GM18858 (cell line): ENCODE data around the gene TGFBR1.
A peak's percentile ranks its signal among the peaks of the same experiment; 100 is the strongest.

Experiments used
- ATAC-seq: cut with Tn5 transposase; IDR thresholded peaks from one replicate; pipeline ENCODE4 v1.9.1; 2021; ENCODE audit not compliant: unreplicated experiment

Gene TGFBR1

DNA sequence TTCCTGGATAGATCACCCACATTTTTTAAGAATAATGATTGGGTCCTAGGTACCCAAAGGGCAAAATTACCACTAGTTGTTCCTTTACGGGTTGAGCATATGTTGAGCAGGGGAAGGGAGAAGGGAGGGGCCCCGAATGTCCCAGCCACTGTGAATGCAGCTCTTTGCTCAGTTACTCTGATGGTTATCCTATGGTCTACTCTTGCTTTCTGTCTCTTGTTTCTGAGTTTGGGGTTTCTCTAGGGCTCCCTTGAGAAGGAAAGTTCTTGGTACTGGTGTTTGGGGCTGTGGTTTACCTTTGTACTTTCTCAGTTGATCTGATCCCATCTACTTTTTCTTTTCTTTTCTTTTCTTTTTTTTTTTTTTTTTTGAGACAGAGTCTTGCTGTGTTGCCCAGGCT is 61.2 kb downstream of the TGFBR1 start:
- no peak for ATAC-seq

DNA sequence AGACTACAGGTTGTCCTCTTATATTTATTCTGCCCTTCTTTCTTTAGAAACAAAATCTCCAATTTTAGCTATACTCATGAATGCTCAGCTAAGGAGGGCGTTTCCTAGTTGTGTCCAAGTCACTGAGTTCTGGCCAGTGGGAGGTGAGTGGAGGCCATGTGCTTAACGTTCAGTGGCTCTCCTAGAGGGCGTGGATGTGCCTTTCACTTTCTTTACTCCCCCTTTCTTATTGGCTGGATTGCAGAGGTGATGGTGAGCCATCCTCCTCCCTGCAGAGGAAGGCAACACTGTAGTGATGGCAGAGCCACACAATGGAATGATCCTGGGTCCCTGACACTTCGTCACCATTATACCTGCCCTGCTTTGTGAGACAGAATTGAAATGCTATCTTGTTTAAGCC is 62.2 kb downstream of the TGFBR1 start:
- no peak for ATAC-seq

DNA sequence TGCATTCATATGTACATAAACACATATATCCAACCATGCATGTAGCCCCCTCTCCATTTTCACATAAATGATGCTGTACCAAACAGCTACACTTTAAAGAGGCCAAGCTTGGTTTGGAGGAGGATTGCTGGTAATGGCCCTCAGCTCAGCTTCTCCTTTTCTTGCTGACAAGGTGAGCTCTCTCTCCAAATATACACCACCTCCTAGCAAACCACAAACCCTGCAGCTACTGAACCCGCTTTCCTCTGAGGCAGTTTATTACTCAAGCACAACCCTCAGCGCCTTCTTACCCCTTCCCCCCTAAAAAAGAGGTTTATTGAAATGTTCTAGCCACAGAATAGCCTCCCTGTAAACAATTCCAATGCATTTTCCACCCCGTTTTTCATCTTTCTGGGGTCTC is 62.8 kb downstream of the TGFBR1 start:
- ATAC-seq = no peak

DNA sequence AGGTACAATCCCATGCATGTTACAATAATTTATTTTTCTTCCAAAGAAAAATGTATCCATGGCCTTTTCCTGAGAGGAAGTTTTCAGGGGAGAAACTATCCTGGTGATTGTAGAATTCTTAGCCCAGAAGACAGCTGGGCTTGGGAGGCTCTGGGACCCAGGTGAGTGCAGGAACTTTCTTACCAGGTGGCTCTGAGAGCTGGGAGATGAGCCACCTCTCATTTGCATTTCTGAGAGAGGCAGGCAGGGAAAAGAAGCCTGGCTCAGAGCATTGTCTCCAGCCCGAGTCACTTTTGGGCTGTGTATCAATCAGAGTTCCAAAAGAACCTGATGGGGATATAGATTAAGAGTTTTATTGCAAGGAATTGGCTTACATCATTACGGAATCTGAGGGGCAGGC is 64.2 kb downstream of the TGFBR1 start:
- no peak for ATAC-seq

DNA sequence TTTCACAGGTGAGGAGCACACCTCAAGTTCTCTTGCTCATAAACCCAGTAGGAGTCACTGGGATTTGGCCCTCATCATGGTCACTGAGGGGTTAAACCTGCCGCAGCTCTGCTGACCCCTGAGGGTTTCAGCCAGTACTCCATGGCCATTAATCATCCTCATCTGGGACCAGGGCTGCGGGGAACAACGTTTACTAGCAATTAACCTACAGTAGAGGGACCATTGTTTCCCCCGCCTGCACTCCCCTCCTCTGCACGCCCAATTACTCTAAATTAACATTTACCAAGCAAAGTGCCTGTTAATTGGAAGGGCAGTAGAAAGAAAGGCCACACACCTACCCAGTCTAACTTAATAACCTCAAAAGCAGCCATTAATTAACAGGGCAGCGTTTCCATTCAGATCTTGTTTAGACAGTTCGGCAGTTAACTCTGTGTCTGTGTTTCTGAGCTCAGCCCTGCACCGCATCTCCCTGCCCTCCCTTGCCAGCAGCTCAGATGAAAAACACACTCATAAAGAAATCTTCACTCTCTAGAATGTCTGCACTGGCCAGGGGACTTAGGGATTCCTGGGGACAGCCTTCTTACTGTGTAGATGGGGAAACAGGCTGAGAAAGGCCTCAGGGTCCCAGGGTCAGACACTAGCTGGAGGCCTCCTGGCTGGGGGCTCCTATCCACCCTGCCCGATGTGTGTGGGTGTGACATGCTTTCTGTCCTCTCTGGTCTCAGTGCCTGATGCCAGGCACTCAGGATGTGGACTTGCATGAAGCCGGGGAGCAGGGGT is 65.3 kb downstream of the TGFBR1 start:
- ATAC-seq = no peak

DNA sequence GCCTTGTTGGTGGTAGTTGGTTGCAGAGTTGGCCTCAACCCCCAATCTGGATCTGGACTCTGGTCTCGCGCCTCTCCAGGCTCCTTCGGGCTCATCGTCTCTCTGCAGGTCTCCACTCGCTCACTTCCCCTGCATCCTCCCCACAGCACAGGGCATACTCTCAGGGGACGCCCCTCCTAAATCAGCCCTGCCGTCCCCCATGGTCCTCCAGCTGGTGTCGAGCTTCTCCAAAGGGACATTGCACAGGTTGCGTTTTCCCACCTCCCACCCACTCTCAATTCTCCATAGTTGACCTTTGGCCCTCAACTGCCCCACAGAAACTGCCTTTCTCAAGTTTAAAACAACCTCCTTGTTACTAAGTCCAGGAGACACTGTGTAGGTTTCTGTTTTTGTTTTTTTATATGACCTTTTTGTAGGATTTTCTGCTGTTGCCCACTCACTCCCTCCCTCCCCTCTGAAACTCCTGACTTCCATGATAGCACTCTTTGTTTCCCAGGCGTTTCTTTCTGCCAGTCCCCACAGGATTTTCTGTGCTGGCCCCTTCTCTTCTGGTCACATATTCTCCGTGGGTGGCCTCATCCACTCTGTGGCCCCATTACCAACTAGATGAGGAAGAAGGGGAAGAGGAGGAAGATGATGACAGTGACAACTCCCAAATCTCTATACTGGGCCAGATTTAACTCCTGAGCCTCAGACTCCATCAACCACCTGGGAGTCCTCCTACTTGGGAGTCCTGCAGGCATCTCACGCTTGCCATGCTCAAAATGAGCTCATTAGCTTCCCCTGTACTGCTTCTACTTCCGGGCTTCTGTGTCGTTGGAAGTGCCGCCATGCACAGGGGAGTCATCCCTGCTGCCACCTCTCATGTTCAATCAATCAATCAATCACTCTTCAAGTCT is 66.6 kb downstream of the TGFBR1 start:
- no peak for ATAC-seq

DNA sequence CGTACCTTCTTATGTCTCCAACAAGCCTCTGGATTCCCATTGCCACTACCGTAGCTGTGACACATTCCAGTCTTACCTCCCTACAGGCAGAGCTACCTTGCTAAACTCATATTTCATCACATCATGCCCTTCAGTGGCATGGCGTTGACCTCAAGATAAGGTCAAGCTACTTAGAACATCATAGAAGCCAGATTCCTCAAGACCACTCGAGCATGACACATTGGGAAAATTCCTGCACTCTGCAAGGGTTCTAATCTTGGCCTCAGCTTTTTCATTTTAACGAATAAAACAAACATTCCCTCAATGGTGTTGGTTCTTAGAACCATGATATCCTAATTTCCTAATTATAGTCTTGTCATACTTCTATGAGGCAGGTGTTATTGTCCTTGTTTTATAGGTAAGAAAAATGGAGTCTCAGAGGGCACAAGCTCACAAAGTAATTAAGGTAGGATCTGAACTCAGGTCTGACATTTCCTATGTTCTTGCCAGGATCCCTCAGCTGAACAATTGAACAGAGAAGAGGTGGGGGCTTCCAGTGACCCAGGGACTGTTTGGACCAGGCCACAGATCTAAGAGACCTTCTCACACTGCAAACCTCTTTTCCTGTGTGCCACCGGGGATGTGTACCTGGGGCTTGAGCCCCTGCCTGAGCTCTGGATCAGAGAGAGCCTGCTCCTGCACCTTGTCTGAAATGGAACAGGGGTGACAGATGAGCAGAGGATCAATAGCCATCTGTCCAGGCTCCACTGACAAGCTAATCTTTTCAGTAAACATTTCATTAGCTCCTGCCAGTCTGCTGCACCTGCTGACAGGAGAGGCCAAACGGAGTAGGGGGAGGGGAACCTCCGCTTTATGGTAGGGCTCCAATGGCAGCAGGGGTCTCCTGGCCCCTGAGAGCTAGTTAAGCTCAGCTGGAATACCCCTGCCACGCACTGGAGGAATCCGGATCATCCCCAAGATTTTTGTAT is 67.5 kb downstream of the TGFBR1 start:
- ATAC-seq = no peak

DNA sequence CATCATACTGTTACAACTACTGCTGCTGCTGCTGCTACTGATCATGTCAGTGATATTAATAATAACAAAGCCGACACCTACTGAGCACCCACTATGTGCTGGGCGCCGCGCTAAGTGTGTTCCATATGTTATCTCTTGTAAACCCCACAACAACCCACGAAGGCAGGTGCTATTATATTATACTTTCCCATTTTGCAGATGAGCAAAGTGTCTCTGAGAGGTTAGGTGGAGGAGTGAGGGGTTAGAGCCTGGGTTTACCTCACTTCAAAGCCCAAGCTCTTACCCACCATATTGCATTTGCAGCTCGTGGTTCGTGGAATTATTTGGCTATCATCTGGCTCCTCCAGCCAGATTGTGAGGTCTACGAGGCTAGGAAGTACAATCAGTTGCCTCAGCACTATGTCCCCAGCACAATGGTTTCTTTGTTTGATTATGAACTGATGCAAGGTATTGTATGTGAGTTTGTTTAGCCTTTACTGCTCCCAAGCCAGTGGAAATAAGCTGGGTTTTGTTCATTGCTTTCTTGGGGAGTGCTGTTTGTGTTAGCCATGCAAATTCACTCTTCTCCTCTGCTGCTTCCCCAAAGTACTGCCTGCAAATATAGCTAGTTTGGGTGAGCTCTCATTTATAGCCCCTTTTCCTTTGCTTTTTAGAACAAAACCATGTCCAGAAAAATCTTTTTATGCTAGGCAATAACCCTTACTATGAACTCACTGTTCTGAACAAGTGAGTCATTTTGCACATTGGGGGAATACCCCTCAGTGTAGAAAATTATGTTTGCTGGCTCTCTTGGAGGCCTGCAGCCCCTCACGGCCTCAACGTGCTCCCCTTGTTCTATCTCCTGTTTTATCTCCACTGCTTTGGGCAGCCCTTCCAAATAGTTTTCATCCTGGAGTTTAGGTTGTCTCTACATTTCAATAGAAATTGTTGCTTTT is 68.9 kb downstream of the TGFBR1 start:
- peak; percentile 74 for ATAC-seq

DNA sequence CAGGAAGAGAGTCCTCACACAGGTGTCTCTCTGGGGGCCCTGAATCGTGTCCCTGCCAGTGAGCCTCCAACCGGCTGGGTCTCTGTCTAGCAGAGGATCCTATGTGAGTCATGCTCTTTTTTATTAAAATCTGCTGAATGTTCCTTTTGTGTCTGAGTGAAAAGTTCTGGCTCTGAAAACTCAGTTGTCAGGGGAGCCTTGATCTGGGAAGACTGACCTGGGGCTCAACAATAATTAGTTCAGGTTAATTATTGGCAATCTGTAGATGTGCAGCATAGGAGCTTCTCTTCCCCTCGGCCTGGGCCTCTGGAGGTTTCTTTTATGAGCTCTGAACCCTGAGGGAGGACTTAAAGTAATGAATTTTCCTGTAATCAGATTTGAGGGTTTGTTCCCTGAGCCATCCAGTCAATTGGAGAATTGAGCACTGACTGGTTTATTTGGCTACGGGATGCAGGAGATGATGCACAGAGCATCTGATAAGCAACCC is 71.7 kb downstream of the TGFBR1 start:
- no peak for ATAC-seq

DNA sequence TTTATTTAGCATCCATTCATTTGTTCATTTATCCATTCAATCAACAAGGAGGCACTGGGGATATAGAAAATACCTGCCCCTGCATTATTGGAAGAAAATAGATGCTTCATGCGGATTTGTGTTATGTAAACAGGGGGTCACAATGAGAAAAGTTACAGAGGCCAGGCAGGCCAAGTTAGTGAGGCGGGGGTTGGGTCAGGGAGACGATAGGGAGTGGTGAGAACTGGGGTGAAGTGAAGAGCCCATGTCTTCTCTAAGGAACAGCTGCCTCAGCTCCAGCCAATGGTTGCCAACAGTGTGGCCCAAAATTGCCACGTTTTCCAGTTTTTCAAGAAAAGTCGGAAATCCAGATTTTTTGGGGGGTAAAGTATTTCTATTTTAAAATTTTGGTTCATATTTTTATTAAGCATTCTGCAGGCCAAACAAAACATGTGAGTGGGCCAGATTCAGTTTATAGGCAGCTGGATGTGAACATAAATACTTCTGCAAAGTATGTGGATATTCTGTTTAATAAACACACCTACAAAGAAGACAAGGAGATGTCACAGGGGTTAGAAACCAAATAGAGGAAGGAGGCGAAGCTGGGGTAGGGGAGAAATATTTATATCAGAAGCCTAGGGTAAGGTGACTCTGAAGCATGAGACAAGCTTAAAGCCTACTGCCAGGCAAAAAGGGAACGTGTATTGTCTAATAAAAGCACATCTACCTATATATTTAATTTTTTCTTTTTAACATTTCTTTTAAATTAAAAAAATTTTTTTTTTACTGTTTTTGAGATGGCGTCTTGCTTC is 72.9 kb downstream of the TGFBR1 start:
- no peak for ATAC-seq

DNA sequence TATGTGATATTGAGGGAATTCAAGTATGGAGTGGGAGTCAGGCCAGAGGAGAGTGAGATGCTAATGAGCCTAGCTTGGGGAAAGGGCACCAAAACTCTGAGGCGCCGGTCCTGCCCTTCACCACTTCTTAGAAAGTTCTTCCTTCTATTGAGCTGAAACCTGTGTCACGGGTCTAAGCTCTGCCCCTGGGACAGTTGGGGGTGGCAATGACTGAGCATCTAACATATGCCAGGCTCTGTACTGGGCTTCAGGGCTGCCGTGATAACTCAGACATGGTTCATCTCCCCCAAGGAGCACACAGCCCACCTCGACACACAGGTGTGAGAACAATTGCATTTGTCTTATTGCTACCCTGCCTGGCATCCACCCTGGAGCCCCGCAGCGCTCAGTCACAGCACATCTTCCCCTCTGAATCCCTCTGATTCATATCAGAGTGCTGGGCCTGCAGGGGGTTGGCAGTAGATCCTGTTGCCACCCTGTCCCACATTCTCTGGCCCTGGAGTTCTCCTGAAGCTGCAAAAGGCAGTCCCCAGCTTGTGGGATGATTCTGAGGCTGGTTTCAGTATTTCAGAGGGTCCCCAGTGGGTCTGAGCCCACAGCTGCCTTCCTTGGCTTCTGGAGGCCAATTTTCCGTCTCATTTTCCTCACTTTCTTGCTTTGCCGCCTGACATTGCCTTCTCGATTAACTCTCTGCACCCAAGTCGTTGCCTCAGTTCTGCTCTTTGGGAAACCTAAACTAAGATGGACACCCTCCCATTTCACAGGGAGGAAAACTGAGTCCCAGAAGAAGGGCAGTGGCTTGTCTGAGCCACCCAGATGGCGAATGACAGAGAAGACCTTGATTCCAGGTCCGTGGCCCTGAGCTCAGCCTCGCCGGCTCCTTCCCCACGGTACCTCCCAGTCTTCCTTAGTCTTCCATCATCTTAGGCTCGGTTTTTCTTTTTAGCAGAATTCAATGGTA is 74.3 kb downstream of the TGFBR1 start:
- no peak for ATAC-seq

DNA sequence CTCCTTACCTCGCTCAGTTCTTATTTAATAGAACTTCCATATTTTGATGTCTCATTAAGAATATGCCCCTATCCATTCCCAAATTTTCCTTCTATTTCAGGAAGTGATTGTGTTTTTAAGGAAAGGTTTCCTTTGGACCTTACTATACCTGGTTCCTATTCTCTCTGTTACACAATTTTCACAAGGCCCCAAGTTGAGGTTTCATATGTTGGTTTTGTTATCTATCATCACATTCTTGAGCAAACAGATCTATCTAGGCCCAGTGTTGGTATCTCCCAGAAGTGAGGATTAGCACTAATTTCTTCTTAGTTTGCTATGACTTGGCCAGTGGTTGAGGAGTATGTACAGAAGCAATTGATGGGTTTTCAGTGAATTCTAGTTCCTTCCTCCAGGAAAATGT is 75.3 kb downstream of the TGFBR1 start:
- ATAC-seq = peak; percentile 44

DNA sequence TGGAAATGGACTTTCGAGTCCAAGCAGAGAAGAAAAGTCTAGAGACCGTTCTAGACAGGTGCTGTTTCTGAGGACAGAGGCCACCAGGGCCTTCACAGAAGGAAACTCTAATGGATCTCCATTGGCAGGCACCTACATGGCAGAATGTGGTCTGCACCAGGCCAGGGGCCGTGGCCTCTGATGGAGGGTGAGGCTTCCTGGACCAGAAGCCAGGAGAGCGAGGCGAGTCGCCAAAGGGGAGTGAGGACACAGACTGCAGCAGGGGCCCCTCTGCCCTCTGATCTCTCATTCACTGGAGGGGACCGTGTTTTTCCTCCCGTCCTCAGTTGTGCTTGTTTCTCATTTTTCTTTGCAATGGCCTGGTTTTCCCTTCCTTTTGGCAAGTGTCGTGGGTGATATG is 75.7 kb downstream of the TGFBR1 start:
- ATAC-seq = no peak

DNA sequence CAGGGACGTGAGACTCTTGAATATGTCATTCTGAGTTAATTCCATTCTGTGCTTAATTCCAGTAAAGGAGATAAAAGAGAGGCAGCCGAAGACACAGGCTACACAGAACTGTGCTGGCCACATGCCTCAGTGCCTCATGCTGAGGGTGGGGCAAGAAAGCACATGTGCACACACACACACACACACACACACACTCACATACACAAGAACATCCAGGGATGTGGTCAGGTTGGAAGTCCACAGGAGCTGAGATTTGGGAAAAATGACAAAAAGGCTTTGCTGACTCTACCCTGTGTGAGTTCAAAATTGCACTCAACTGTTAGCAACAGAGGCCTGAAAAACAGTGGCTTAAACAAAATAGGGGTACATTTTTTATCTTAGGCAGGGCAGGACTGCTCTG is 76.3 kb downstream of the TGFBR1 start:
- no peak for ATAC-seq

DNA sequence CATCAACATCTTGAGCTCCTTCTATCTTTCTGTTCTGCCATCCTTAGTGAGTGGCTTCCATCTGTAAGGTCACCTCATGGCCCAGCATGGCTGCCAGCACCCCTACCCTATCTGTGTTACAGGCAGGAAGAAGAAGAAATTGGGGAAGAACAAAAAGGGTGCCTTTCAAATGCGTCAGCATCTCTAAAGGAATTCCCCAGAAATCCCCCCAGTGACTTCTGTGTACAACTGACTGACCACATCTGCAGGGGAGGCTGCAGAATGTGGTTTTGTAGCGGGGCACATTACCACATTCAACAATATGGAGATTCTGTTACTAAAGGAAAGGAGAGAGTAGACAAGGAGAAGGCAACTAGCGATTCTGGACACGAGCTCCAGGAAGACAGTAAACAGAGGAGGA is 76.7 kb downstream of the TGFBR1 start:
- ATAC-seq = peak; percentile 47

DNA sequence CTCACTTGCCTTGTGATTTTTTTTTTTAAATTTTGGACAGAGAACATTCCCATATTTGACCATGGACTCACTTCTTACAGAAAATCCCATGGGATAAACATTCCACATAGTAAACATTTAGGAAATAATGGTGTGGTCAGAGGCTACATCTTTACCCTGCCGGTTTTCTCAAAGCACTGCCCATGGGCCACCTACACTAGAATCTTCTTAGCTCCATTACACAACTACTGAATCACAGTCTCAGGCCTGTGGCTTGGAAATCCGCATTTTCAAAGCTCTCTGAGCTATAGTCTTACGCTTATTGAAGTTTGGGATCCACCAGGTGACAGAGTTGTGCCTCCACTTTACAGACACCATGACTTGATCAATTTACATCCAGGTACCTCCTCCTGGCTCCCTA is 77.4 kb downstream of the TGFBR1 start:
- ATAC-seq = no peak

DNA sequence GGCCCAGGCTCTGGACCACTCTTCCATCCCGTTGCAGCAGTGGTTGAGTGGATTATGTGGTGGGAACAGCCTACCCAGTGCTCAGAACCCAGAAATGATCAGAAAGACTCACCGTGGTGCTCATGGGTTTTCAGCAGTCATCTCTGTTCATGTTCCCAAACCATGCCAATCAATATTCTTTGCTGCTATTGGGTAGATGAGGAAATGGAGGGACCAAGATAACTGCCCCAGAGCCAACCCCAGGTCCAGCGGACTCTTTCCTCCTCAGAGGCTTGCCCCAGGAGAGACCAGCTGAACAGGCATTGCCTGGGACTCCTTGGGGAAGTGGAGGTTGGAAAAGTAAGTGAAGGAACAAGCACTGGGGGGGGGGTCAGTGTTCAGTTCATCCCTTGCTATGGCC is 78.7 kb downstream of the TGFBR1 start:
- no peak for ATAC-seq

DNA sequence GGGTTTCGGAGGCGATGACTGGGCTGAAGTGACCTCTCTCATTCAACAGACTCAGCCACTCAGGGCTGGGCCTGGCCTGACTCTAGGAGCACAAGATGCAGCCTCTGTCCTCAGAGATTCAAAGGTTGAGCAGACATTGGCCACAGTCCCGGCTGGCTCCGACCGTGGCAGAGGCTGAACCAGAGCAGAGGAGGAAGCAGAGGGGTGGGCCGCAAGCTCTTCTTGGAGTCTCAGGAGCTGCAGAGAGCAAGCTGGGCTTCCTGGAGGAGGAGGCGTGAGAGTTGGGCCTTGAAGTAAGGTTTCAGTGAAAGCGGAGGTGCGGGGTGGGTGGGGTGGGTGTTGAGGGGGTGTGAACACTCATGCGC is 79.2 kb downstream of the TGFBR1 start:
- ATAC-seq = no peak
